HEK293 (cell line): ENCODE data around the gene NIPAL3.

Experiments
- CTCF ChIA-PET: fragments of 350-600 bp; formaldehyde crosslinking; extraction: SDS; loops from one replicate; lab custom pipeline; 2021; ENCODE audit warnings: antibody characterized with exemption; lab: Yijun Ruan, JAX
- POLR2A ChIA-PET: fragments of 300-600 bp; formaldehyde crosslinking; extraction: SDS; loops from one replicate; lab custom pipeline; 2020; ENCODE audit warnings: antibody characterized with exemption, inconsistent platforms; lab: Yijun Ruan, JAX
- H3K27ac ChIP-seq: fragments of 200-500 bp; sonication (Bioruptor generic); 2 replicates; pipeline ENCODE4 v1.5.1; 2014; ENCODE audit warnings: low read depth, low read length, control low read depth, inconsistent platforms; ENCODE audit errors: extremely low read depth
- H3K36me3 ChIP-seq, 2 experiments: fragments of 200-500 bp in 1 of 2; sonication (Bioruptor generic) in 1 of 2; 1 replicate in 1 of 2; 2 replicates in 1 of 2; pipeline ENCODE4 v1.5.1; 2014 to 2017; ENCODE audit warnings: inconsistent platforms in 2 of 2, low read length in 2 of 2; ENCODE audit not compliant: control insufficient read depth in 2 of 2, insufficient read depth in 1 of 2
- H3K4me1 ChIP-seq: fragments of 200-500 bp; sonication (Bioruptor generic); 2 replicates; pipeline ENCODE4 v1.5.1; 2014; ENCODE audit warnings: mild to moderate bottlenecking, low read length, inconsistent platforms; ENCODE audit not compliant: control insufficient read depth, insufficient read depth
- H3K4me3 ChIP-seq: 2 replicates; pipeline ENCODE4 v1.5.1; 2011; ENCODE audit warnings: low read depth, mild to moderate bottlenecking, control low read depth, low read length, moderate library complexity
- H3K9me3 ChIP-seq: fragments of 200-500 bp; sonication (Bioruptor generic); 2 replicates; pipeline ENCODE4 v1.5.1; 2014; ENCODE audit warnings: low read depth, low read length, inconsistent platforms; ENCODE audit not compliant: control insufficient read depth, insufficient read depth
- BCL6B ChIP-seq: fragments of 450-650 bp; formaldehyde crosslinking; IDR thresholded peaks from 2 replicates; pipeline ENCODE4 v1.5.1; 2017; ENCODE audit warnings: missing biosample characterization, missing genetic modification characterization
- SCRT2 ChIP-seq: fragments of 450-650 bp; formaldehyde crosslinking; IDR thresholded peaks from 2 replicates; pipeline ENCODE4 v1.5.1; 2016; ENCODE audit warnings: missing biosample characterization, missing genetic modification characterization
- TSHZ1 ChIP-seq: fragments of 450-650 bp; formaldehyde crosslinking; IDR thresholded peaks from 2 replicates; pipeline ENCODE4 v1.5.1; 2016; ENCODE audit warnings: missing biosample characterization, missing genetic modification characterization, borderline replicate concordance
- ZBTB1 ChIP-seq: fragments of 450-650 bp; formaldehyde crosslinking; IDR thresholded peaks from 2 replicates; pipeline ENCODE4 v1.5.1; 2016; ENCODE audit warnings: missing biosample characterization, missing genetic modification characterization
- ZBTB21 ChIP-seq: fragments of 450-650 bp; formaldehyde crosslinking; IDR thresholded peaks from 2 replicates; pipeline ENCODE4 v1.5.1; 2017; ENCODE audit warnings: missing biosample characterization, missing genetic modification characterization
- ZBTB8A ChIP-seq: fragments of 450-650 bp; formaldehyde crosslinking; IDR thresholded peaks from 2 replicates; pipeline ENCODE4 v1.5.1; 2016; ENCODE audit warnings: missing biosample characterization, missing genetic modification characterization
- ZFP37 ChIP-seq: fragments of 450-650 bp; formaldehyde crosslinking; IDR thresholded peaks from 2 replicates; pipeline ENCODE4 v1.5.1; 2016; ENCODE audit warnings: missing biosample characterization, missing genetic modification characterization
- ZNF121 ChIP-seq: fragments of 450-650 bp; formaldehyde crosslinking; IDR thresholded peaks from 2 replicates; pipeline ENCODE4 v1.5.1; 2016; ENCODE audit warnings: missing biosample characterization, missing genetic modification characterization
- ZNF174 ChIP-seq: fragments of 450-650 bp; formaldehyde crosslinking; IDR thresholded peaks from 2 replicates; pipeline ENCODE4 v1.5.0; 2017; ENCODE audit warnings: missing biosample characterization, mild to moderate bottlenecking, missing genetic modification characterization
- ZNF239 ChIP-seq: fragments of 450-650 bp; formaldehyde crosslinking; IDR thresholded peaks from 2 replicates; pipeline ENCODE4 v1.5.1; 2016; ENCODE audit warnings: missing biosample characterization, missing genetic modification characterization
- ZNF26 ChIP-seq: fragments of 450-650 bp; formaldehyde crosslinking; IDR thresholded peaks from 2 replicates; pipeline ENCODE4 v1.5.1; 2016; ENCODE audit warnings: missing biosample characterization, missing genetic modification characterization
- ZNF280C ChIP-seq: fragments of 450-650 bp; formaldehyde crosslinking; IDR thresholded peaks from 2 replicates; pipeline ENCODE4 v1.5.1; 2016; ENCODE audit warnings: missing biosample characterization, missing genetic modification characterization
- ZNF510 ChIP-seq: fragments of 450-650 bp; formaldehyde crosslinking; IDR thresholded peaks from 2 replicates; pipeline ENCODE4 v1.5.1; 2018; ENCODE audit warnings: mild to moderate bottlenecking, missing genetic modification characterization, missing biosample characterization; ENCODE audit not compliant: insufficient replicate concordance
- ZNF555 ChIP-seq: fragments of 450-650 bp; formaldehyde crosslinking; conservative IDR thresholded peaks from 2 replicates; pipeline ENCODE4 v1.5.1; 2017; ENCODE audit warnings: missing biosample characterization, mild to moderate bottlenecking, missing genetic modification characterization, inconsistent platforms
- ZNF704 ChIP-seq: fragments of 450-650 bp; formaldehyde crosslinking; IDR thresholded peaks from 2 replicates; pipeline ENCODE4 v1.5.1; 2016; ENCODE audit warnings: missing biosample characterization, missing genetic modification characterization
- ZSCAN4 ChIP-seq: fragments of 450-650 bp; formaldehyde crosslinking; IDR thresholded peaks from 2 replicates; pipeline ENCODE4 v1.5.1; 2017; ENCODE audit warnings: missing biosample characterization, missing genetic modification characterization

NIPAL3 gene

GRCh38 chr1:24470592-24470991, 55.0 kb downstream of the NIPAL3 start (continued):
- TF ChIP-seq ZNF510 (tag by site-specific recombination) = no peak
- TF ChIP-seq ZNF704 (tag by site-specific recombination) = no peak
- no peak for TF ChIP-seq ZNF280C (tag by site-specific recombination)
- TF ChIP-seq ZBTB8A = no peak
- TF ChIP-seq BCL6B (tag by site-specific recombination) = no peak
- no peak for TF ChIP-seq ZNF555 (tag by site-specific recombination)
- no peak for TF ChIP-seq ZBTB21 (tag by site-specific recombination)
- no peak for TF ChIP-seq ZNF174 (tag by site-specific recombination)
- no peak for TF ChIP-seq ZNF239

GRCh38 chr1:24472527-24473251, 57.1 kb downstream of the NIPAL3 start:
- Histone ChIP-seq H3K4me1 (no peaks in the 10 kb centered on the region), H3K27ac (no peak overlapping the region), H3K9me3 (no peaks in the 10 kb centered on the region), H3K36me3 (peaks cover 0 to 13% of the 10 kb centered on the region in 2 experiments; a peak in 1 of 3 replicates), H3K4me3 (no peak overlapping the region)
- CTCF ChIA-PET = interaction anchor here (0.6 kb wide), 1 partner anchor 372 kb away, joined by 3 read pairs; no protein-coding TSS in a partner anchor
- POLR2A ChIA-PET = no interaction called here
- TF ChIP-seq ZNF26 = no peak
- no peak for TF ChIP-seq ZBTB1
- no peak for TF ChIP-seq ZFP37
- peak; percentile 61 for TF ChIP-seq SCRT2

- ChIA-PET CTCF (interaction anchor here (0.7 to 1.0 kb wide), 2 partner anchors 273 to 403 kb away, joined by 3 read pairs; no protein-coding TSS in a partner anchor), POLR2A (interaction anchor here (0.6 kb wide), 1 partner anchor 26 kb away, joined by 4 read pairs; no protein-coding TSS in a partner anchor)
- H3K4me3 ChIP-seq = no peak overlapping the region
- no peak overlapping the region for H3K27ac ChIP-seq
- H3K9me3 ChIP-seq = no peaks in the 10 kb centered on the region
- no peaks in the 10 kb centered on the region for H3K4me1 ChIP-seq
- peaks cover 0 to 9% of the 10 kb centered on the region in 2 experiments; a peak in 1 of 3 replicates for H3K36me3 ChIP-seq
- TF ChIP-seq ZSCAN4 (tag by site-specific recombination) (no peak), ZNF121 (tag by site-specific recombination) (peak; percentile 73), TSHZ1 (tag by site-specific recombination) (no peak)
Observed at GRCh38 chr1:24474193-24474592, 58.6 kb downstream of the NIPAL3 start.
